K562 treated with DMSO at 1 percent for 48 hours (cell line): ENCODE results near the gene ING5. TPM values are rescaled to one million over a fixed set of nuclear protein-coding genes. Genes with fewer than 3 reads are reported as not detected.

ENCODE experiments used
- total RNA-seq: library from RNA; unstranded; fragments of 300-600 nt; gene quantifications from 2 replicates; pipeline ENCODE4 v1.2.3, GENCODE V29; 2022; ENCODE audit warnings: low replicate concordance; ENCODE audit errors: extremely low read depth

The ING5 gene
- not detected in 2 replicates for total RNA-seq

GRCh38 chr2:241701399-241702154 is at the start of gene ING5:
ING5 (plus strand) TSS chr2:241702039; CDS start chr2:241702066, 27 bp downstream.

GRCh38 chr2:241686650-241687425 is 15.0 kb upstream of the ING5 start, which contains the start of gene DTYMK:
DTYMK (minus strand) TSS chr2:241686815; CDS start chr2:241686783, 32 bp downstream.

DNA sequence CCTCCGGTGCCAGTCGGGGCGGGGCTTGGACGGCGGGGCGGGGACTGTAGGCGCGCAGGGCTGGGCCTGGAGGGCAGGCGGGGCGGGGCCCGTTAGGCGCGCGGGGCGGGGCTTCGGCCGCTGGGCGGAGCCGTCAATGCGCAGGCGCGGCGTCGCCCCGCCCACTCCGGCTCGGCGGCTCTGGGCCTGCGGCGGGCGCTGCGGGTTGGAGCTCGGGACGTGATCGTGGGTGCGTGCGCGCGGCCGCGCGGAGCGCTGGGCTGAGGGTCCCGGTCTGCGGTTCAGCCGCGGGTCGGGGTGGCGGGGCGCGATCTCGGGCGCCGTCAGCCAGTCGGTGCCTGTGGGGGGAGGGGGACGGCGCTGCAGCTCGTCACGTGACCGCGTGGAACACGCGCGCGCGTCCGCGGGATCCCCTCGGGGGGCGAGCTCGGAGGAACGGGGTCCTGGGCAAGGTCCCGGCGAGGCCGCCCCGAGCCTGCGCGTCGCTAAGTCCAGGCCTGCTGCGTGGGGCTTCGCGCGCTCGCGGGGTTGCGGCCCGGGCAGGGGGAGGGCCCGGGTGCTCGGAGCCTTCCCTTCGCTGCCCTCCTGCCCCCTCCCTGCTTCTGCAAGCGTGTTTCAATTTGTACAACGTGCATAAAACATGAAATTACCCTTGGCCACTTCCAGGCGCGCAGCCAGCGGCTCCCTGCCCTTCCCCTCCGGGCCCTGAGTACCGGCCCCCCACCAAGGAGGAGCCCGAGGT is 32.8 kb downstream of the ING5 start, which contains the start of gene D2HGDH:
D2HGDH (plus strand) TSS at position 164 of the 742 bp plus-strand sequence. CDS start 595 bp downstream, outside the sequence.

GRCh38 chr2:241776336-241777169 is 74.7 kb downstream of the ING5 start, which contains the start of gene GAL3ST2:
GAL3ST2 (plus strand) TSS chr2:241776822; CDS start chr2:241776956, 134 bp downstream.

Other genes starting within 250 kb of the ING5 start
- gene STK25, start 193.5 kb upstream of the ING5 start, total RNA-seq = 745 TPM in 1 of 2 replicates, not detected in the other
- gene BOK, start 143.3 kb upstream of the ING5 start, total RNA-seq = not detected in 2 replicates
- 613 TPM in 1 of 2 replicates, not detected in the other for gene THAP4, start 64.9 kb upstream of the ING5 start, total RNA-seq
- gene ATG4B, start 64.3 kb upstream of the ING5 start, total RNA-seq = not detected in 2 replicates
- not detected in 2 replicates for gene DTYMK, start 15.2 kb upstream of the ING5 start, total RNA-seq
- not detected in 2 replicates for gene D2HGDH, start 32.6 kb downstream of the ING5 start, total RNA-seq
- not detected in 2 replicates for gene GAL3ST2, start 74.8 kb downstream of the ING5 start, total RNA-seq
- not detected in 2 replicates for gene NEU4, start 107.2 kb downstream of the ING5 start, total RNA-seq
- not detected in 2 replicates for gene PDCD1, start 156.9 kb downstream of the ING5 start, total RNA-seq
- gene RTP5, start 167.7 kb downstream of the ING5 start, total RNA-seq = not detected in 2 replicates